Gastrocnemius medialis (tissue), 4 donors: ENCODE data around the gene TMCO4.

ENCODE experiments used
- CTCF ChIP-seq, 5 experiments: fragments of 450-650 bp in 3 of 5; fragments of 200-600 bp in 2 of 5; sonication (generic) in 2 of 5; IDR thresholded peaks in 4 of 5; conservative IDR thresholded peaks in 1 of 5; 1 replicate in 4 of 5; 2 replicates in 1 of 5; pipeline ENCODE4 v1.5.1; 2016 to 2019; ENCODE audit warnings: antibody characterized with exemption in 5 of 5, mild to moderate bottlenecking in 3 of 5, moderate library complexity in 3 of 5
- POLR2A ChIP-seq, 2 donors: fragments of 450-650 bp; IDR thresholded peaks; one replicate each; pipeline ENCODE4 v1.6.1; 2017; ENCODE audit warnings: antibody characterized with exemption in 2 of 2, mild to moderate bottlenecking in 2 of 2, moderate library complexity in 2 of 2

- TF ChIP-seq POLR2A (IDR thresholded peaks at IDR 0.05) (no peak), CTCF (IDR thresholded peaks at IDR 0.05 in 4 of 5, conservative IDR thresholded peaks at IDR 0.05 in 1 of 5) (no peak)
Measured at GRCh38 chr1:19846338-19846737, 46.6 kb upstream of the TMCO4 start.
